HEK293T (cell line): Measurements from ENCODE around the gene RASSF4.

Source experiments
- CTCF ChIA-PET: fragments of 350-600 bp; formaldehyde crosslinking; extraction: SDS; loops from one replicate; lab custom pipeline; 2021; ENCODE audit warnings: antibody characterized with exemption, inconsistent platforms; lab: Yijun Ruan, JAX
- POLR2A ChIA-PET: fragments of 350-600 bp; formaldehyde crosslinking; extraction: SDS; loops from one replicate; lab custom pipeline; 2020; ENCODE audit warnings: antibody characterized with exemption, inconsistent platforms; lab: Yijun Ruan, JAX
- DNase-seq: peaks from one replicate; pipeline ENCODE4 v3.0.0; 2012; ENCODE audit warnings: mixed read lengths; ENCODE audit errors: extremely low spot score
- ARNT ChIP-seq: fragments of 450-650 bp; IDR thresholded peaks from 2 replicates; pipeline ENCODE4 v1.6.1; 2017; ENCODE audit warnings: mild to moderate bottlenecking
- BHLHE40 ChIP-seq: fragments of 450-650 bp; IDR thresholded peaks from 2 replicates; pipeline ENCODE4 v1.6.1; 2016; ENCODE audit warnings: mild to moderate bottlenecking, moderate library complexity, borderline replicate concordance
- CTBP1 ChIP-seq: fragments of 450-650 bp; IDR thresholded peaks from 2 replicates; pipeline ENCODE4 v1.6.1; 2016; ENCODE audit warnings: borderline replicate concordance
- ELF4 ChIP-seq: fragments of 450-650 bp; IDR thresholded peaks from 2 replicates; pipeline ENCODE4 v1.6.1; 2017; ENCODE audit warnings: antibody characterized with exemption
- FOXA1 ChIP-seq: fragments of 450-650 bp; IDR thresholded peaks from 2 replicates; pipeline ENCODE4 v1.6.1; 2016; ENCODE audit warnings: mild to moderate bottlenecking
- FOXK2 ChIP-seq: fragments of 450-650 bp; IDR thresholded peaks from 2 replicates; pipeline ENCODE4 v1.6.1; 2016; ENCODE audit warnings: mild to moderate bottlenecking
- FOXM1 ChIP-seq: fragments of 450-650 bp; IDR thresholded peaks from 2 replicates; pipeline ENCODE4 v1.6.1; 2017; ENCODE audit warnings: mild to moderate bottlenecking, borderline replicate concordance
- HDGF ChIP-seq: fragments of 450-650 bp; IDR thresholded peaks from 2 replicates; pipeline ENCODE4 v1.6.1; 2017; ENCODE audit warnings: antibody characterized with exemption, borderline replicate concordance
- L3MBTL2 ChIP-seq: fragments of 450-650 bp; conservative IDR thresholded peaks from 2 replicates; pipeline ENCODE4 v1.6.1; 2016; ENCODE audit warnings: mild to moderate bottlenecking
- LEF1 ChIP-seq: fragments of 450-650 bp; IDR thresholded peaks from 2 replicates; pipeline ENCODE4 v1.6.1; 2017; ENCODE audit warnings: mild to moderate bottlenecking, borderline replicate concordance
- NFRKB ChIP-seq: fragments of 450-650 bp; IDR thresholded peaks from 2 replicates; pipeline ENCODE4 v1.6.1; 2016; ENCODE audit warnings: mild to moderate bottlenecking, moderate library complexity
- PKNOX1 ChIP-seq: fragments of 450-650 bp; IDR thresholded peaks from 2 replicates; pipeline ENCODE4 v1.6.1; 2016
- SP1 ChIP-seq: fragments of 450-650 bp; IDR thresholded peaks from 2 replicates; pipeline ENCODE4 v1.6.1; 2017
- SUZ12 ChIP-seq: fragments of 450-650 bp; IDR thresholded peaks from 2 replicates; pipeline ENCODE4 v1.6.1; 2016; ENCODE audit warnings: mild to moderate bottlenecking
- TARDBP ChIP-seq: fragments of 450-650 bp; IDR thresholded peaks from 2 replicates; pipeline ENCODE4 v1.6.1; 2016
- ZNF384 ChIP-seq: fragments of 450-650 bp; IDR thresholded peaks from 2 replicates; pipeline ENCODE4 v1.6.1; 2016

RASSF4 gene

GRCh38 chr10:44921506-44921905 is 38.1 kb upstream of the RASSF4 start:
- DNase-seq: no peak
- CTCF ChIA-PET: interaction anchor here (0.6 to 1.0 kb wide), 2 partner anchors 11 to 63 kb away, joined by 3 read pairs; no protein-coding TSS in a partner anchor
- TF ChIP-seq SUZ12 (no peak), ZNF384 (no peak), LEF1 (no peak), PKNOX1 (no peak), ARNT (no peak), FOXA1 (no peak), ELF4 (no peak), HDGF (no peak), CTBP1 (no peak), SP1 (no peak), TARDBP (no peak), L3MBTL2 (no peak), NFRKB (no peak), BHLHE40 (no peak), FOXM1 (no peak), FOXK2 (no peak)
- POLR2A ChIA-PET: interaction anchor here (0.7 kb wide), 1 partner anchor 13 kb away, joined by 3 read pairs; no protein-coding TSS in a partner anchor

GRCh38 chr10:44922021-44922420 is 37.6 kb upstream of the RASSF4 start:
- CTCF ChIA-PET: interaction anchor here (0.6 kb wide), 1 partner anchor 64 kb away, joined by 3 read pairs; no protein-coding TSS in a partner anchor
- POLR2A ChIA-PET: no interaction called here
- no peak for TF ChIP-seq TARDBP
- no peak for TF ChIP-seq SUZ12
- no peak for TF ChIP-seq HDGF
- TF ChIP-seq ELF4: no peak
- no peak for TF ChIP-seq ZNF384
- no peak for TF ChIP-seq FOXM1
- no peak for TF ChIP-seq FOXA1
- TF ChIP-seq L3MBTL2: no peak
- no peak for TF ChIP-seq LEF1
- no peak for TF ChIP-seq BHLHE40
- no peak for TF ChIP-seq SP1
- no peak for TF ChIP-seq FOXK2
- no peak for TF ChIP-seq CTBP1
- DNase-seq: no peak

- ChIA-PET POLR2A (no interaction called here), CTCF (no interaction called here)
- DNase-seq: no peak
- TF ChIP-seq BHLHE40 (no peak), FOXK2 (no peak), SP1 (no peak), CTBP1 (no peak), ARNT (no peak), HDGF (no peak)
Observed at GRCh38 chr10:44922796-44923545, 36.6 kb upstream of the RASSF4 start.

GRCh38 chr10:44923611-44924010 is 36.0 kb upstream of the RASSF4 start:
- TF ChIP-seq ELF4: no peak
- TF ChIP-seq NFRKB: no peak
- TF ChIP-seq FOXM1: no peak
- POLR2A ChIA-PET: no interaction called here
- CTCF ChIA-PET: no interaction called here
- no peak for DNase-seq

- ChIA-PET POLR2A (interaction anchor here (0.8 kb wide), 1 partner anchor 39 kb away, joined by 3 read pairs; no protein-coding TSS in a partner anchor), CTCF (interaction anchor here (0.6 to 1.6 kb wide), 11 partner anchors 9 to 1339 kb away, joined by 3 to 9 read pairs (median 3); partner anchors contain the start of gene TMEM72)
- no peak for DNase-seq
- no peak for TF ChIP-seq NFRKB
- no peak for TF ChIP-seq FOXM1
- no peak for TF ChIP-seq ARNT
- TF ChIP-seq ELF4: no peak
- TF ChIP-seq TARDBP: no peak
- no peak for TF ChIP-seq SUZ12
- TF ChIP-seq LEF1: no peak
- no peak for TF ChIP-seq ZNF384
- no peak for TF ChIP-seq L3MBTL2
- no peak for TF ChIP-seq FOXK2
- no peak for TF ChIP-seq SP1
- TF ChIP-seq PKNOX1: no peak
- TF ChIP-seq BHLHE40: no peak
- no peak for TF ChIP-seq FOXA1
- TF ChIP-seq HDGF: no peak
- TF ChIP-seq CTBP1: no peak
Observed at GRCh38 chr10:44924261-44925040, 35.2 kb upstream of the RASSF4 start.

GRCh38 chr10:44925224-44925623 is 34.4 kb upstream of the RASSF4 start:
- peak; percentile 62 for DNase-seq
- ChIA-PET POLR2A (interaction anchor here (0.8 kb wide), 1 partner anchor 40 kb away, joined by 3 read pairs; no protein-coding TSS in a partner anchor), CTCF (interaction anchor here (0.6 to 1.6 kb wide), 11 partner anchors 10 to 1340 kb away, joined by 3 to 9 read pairs (median 3); partner anchors contain the start of gene TMEM72)
- TF ChIP-seq L3MBTL2 (peak; percentile 76), LEF1 (no peak)
